ENCODE data around the gene TSPEAR. TPM values are rescaled to one million over a fixed set of nuclear protein-coding genes. Genes with fewer than 3 reads are reported as not detected.

The TSPEAR gene
- total RNA-seq, 1 experiment from 2014 or later = not detected

- no peak for TF ChIP-seq CTCF (IDR thresholded peaks at IDR 0.05)
- no peak for TF ChIP-seq SIN3A (IDR thresholded peaks at IDR 0.05; ENCODE audit: borderline replicate concordance, insufficient read depth, low read depth, low read length)
- no peak for TF ChIP-seq TCF7L2 (IDR thresholded peaks at IDR 0.05; ENCODE audit: low read depth, low read length)
- TF ChIP-seq REST (IDR thresholded peaks at IDR 0.05; ENCODE audit: insufficient read depth in 1 of 2, low read depth in 2 of 2, low read length in 1 of 2) = no peak
- POLR2A ChIA-PET = no interaction called here
- H3K4me3 ChIP-seq (ENCODE audit: low read depth in 2 of 2, low read length in 2 of 2) = no peak overlapping the region
- H3K36me3 ChIP-seq (ENCODE audit: control insufficient read depth, insufficient read depth, low read length) = no peaks in the 10 kb centered on the region
- H3K27ac ChIP-seq (ENCODE audit: low read length) = no peak overlapping the region
- CTCF ChIA-PET = no interaction called here
- intact Hi-C loops (cut with micrococcal nuclease; ENCODE audit: unreplicated experiment) (no loop called here), in situ Hi-C loops (cut with HindIII; ENCODE audit: low pct_unique_long_range_greater_than_20kb, low sequenced_read_pairs) (no loop called here)
- ATAC-seq (no peak), DNase-seq (ENCODE audit: low read depth, low spot score) (no peak)
- no peaks in the 10 kb centered on the region for H3K27me3 ChIP-seq (ENCODE audit: control insufficient read depth, insufficient read depth, low read length)
- no TSS peak for BruUV-seq (replicated peaks)
- no peaks in the 10 kb centered on the region for H3K9me3 ChIP-seq (ENCODE audit: control insufficient read depth, insufficient read depth, low read depth, low read length)
- H3K4me1 ChIP-seq (ENCODE audit: control insufficient read depth, insufficient read depth, low read length) = no peaks in the 10 kb centered on the region
Measured at GRCh38 chr21:44557491-44558328, 153.7 kb downstream of the TSPEAR start.

- intact Hi-C loops (cut with micrococcal nuclease; ENCODE audit: unreplicated experiment) (no loop called here), in situ Hi-C loops (cut with HindIII; ENCODE audit: low pct_unique_long_range_greater_than_20kb, low sequenced_read_pairs) (no loop called here)
- DNase-seq (ENCODE audit: low read depth, low spot score) (no peak), ATAC-seq (no peak)
- H3K9me3 ChIP-seq (ENCODE audit: control insufficient read depth, insufficient read depth, low read depth, low read length) = no peaks in the 10 kb centered on the region
- H3K4me3 ChIP-seq (ENCODE audit: low read depth in 2 of 2, low read length in 2 of 2) = no peak overlapping the region
- H3K4me1 ChIP-seq (ENCODE audit: control insufficient read depth, insufficient read depth, low read length) = no peaks in the 10 kb centered on the region
- ChIA-PET CTCF (no interaction called here), POLR2A (no interaction called here)
- no peaks in the 10 kb centered on the region for H3K27me3 ChIP-seq (ENCODE audit: control insufficient read depth, insufficient read depth, low read length)
- no TSS peak for BruUV-seq (replicated peaks)
- no peaks in the 10 kb centered on the region for H3K36me3 ChIP-seq (ENCODE audit: control insufficient read depth, insufficient read depth, low read length)
- TF ChIP-seq CTCF (IDR thresholded peaks at IDR 0.05) = no peak
- TF ChIP-seq SIN3A (IDR thresholded peaks at IDR 0.05; ENCODE audit: borderline replicate concordance, insufficient read depth, low read depth, low read length) = no peak
- TF ChIP-seq POLR2AphosphoS5 (IDR thresholded peaks at IDR 0.05; ENCODE audit: low read depth, low read length) = no peak
- H3K27ac ChIP-seq (ENCODE audit: low read length) = no peak overlapping the region
Measured at GRCh38 chr21:44556879-44557278, 154.5 kb downstream of the TSPEAR start.
